Measurements from ENCODE around the gene TMEM253.

GRCh38 chr14:21102521-21103410 is 1.9 kb downstream of the TMEM253 start:
- TF ChIP-seq POLR2A (IDR thresholded peaks at IDR 0.05; ENCODE audit: low read length): no peak
- no peak for TF ChIP-seq GATA1 (IDR thresholded peaks at IDR 0.05; ENCODE audit: low read depth, low read length)
